Activated T-helper 17 cell treated with anti-CD3 and anti-CD28 coated beads, Interleukin-2, amount 50 U/mL, for 72 hours (primary cell): ENCODE results near the gene NLGN4Y. TPM values are rescaled to one million over a fixed set of nuclear protein-coding genes. Genes with fewer than 3 reads are reported as not detected.

Experiments
- ATAC-seq: fragments of 150-1000 bp; cut with Tn5 transposase; replicated peaks from 2 replicates; pipeline ENCODE4 v1.10.0; 2021; ENCODE audit warnings: mild to moderate bottlenecking, moderate library complexity
- H3K27ac Mint-ChIP-seq: one replicate; pipeline ENCODE4 v1.8.0; 2022; ENCODE audit warnings: mixed read lengths
- H3K27me3 Mint-ChIP-seq: one replicate; pipeline ENCODE4 v1.8.0; 2022; ENCODE audit warnings: mixed read lengths
- H3K36me3 Mint-ChIP-seq: one replicate; pipeline ENCODE4 v1.8.0; 2022; ENCODE audit warnings: low read depth, mild to moderate bottlenecking, mixed read lengths
- H3K4me1 Mint-ChIP-seq: one replicate; pipeline ENCODE4 v1.8.0; 2022; ENCODE audit warnings: mixed read lengths
- H3K4me3 Mint-ChIP-seq: one replicate; pipeline ENCODE4 v1.8.0; 2022; ENCODE audit warnings: mild to moderate bottlenecking, mixed read lengths
- H3K9me3 Mint-ChIP-seq: one replicate; pipeline ENCODE4 v1.8.0; 2022; ENCODE audit warnings: mixed read lengths
- total RNA-seq, 2 donors: library from RNA; stranded (reverse); gene quantifications; one replicate each; pipeline ENCODE4 v1.2.3, GENCODE V29; 2022

NLGN4Y gene
- total RNA-seq, 2 donors from 2014 or later, result 3.2 to 4.6 TPM

DNA sequence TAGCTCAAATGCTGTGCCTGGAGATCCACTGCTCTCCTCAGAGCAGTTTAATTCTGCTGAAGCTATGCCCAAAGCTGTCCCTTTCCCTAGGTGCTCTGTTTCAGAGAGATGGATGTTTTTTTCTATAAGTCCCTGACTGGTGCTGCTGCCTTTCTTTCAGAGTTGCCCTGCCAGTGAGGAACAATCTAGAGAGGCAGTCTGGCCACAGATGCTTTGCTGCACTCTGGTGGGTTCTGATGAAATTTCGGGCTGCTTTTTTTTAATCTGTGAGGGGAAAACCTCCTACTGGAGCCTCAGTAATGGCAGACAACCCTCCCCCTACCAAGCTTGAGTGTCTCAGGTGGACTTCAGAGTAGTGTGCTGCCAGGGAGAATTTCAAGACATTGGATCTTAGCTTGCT, 93.3 kb downstream of the NLGN4Y start:
- Mint-ChIP-seq H3K9me3 (no peaks in the 10 kb centered on the region), H3K4me3 (no peak overlapping the region), H3K4me1 (no peaks in the 10 kb centered on the region), H3K27ac (no peak overlapping the region), H3K36me3 (no peaks in the 10 kb centered on the region), H3K27me3 (no peaks in the 10 kb centered on the region)
- ATAC-seq, result no peak

DNA sequence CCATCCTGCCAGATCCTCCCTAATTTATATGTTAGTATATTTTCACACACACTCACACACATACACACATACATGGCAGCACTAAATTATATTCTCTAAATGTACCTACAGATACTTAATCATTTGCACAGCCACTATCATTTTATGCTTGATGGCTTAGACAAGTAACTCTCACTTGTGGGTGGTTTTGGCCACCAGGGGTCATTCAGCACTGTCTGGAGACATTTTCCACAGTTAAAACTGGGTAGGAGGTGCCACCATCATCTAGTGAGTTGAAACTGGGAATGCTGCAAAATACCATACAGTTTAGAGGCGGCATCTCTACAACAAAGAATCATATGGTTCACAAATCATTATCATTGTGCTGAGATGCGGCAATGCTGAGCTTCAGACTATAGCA, 94.2 kb downstream of the NLGN4Y start:
- Mint-ChIP-seq H3K4me3 (no peak overlapping the region), H3K9me3 (no peaks in the 10 kb centered on the region), H3K36me3 (no peaks in the 10 kb centered on the region), H3K4me1 (no peaks in the 10 kb centered on the region), H3K27me3 (no peaks in the 10 kb centered on the region), H3K27ac (no peak overlapping the region)
- no peak for ATAC-seq

DNA sequence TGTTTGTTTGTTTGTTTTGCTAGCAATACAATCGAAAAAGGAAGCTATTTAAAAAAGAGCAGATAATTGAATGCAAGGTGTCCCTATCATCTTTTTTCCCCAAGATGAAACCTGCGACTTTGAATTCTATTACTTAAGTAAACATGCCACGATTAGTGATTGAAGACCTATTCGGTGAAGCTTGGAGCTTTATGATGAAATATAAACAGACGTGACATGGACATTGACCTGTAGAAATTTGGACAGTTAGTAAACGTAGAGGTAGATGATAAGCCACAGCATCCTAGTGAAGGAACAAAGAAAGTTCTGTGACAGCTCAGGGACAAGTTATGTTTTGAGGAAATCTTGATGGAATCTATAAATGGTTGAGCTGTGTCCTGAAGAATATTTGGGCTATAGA, 103.9 kb downstream of the NLGN4Y start:
- Mint-ChIP-seq H3K4me1 (no peaks in the 10 kb centered on the region), H3K36me3 (no peaks in the 10 kb centered on the region), H3K27ac (no peak overlapping the region), H3K9me3 (no peaks in the 10 kb centered on the region), H3K27me3 (no peaks in the 10 kb centered on the region), H3K4me3 (no peak overlapping the region)
- ATAC-seq, result no peak

DNA sequence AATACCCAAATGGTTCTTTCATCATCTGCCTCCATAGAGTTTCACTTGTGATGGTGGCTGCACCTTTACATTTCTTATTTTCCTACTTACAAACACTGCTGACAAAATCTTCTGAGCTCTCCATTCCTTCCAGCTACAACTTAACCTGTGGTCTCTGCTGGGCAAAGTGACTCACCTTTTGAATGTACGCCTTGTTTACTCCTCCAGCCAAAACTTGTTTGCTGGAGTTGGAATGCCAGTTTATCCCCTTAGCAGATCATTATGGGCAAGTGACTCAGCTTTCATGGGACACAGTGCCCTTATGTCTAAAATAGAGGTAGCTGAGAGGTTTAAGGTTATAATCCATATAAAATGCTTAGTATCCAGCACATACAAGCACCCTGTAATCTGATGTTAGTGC, 107.3 kb downstream of the NLGN4Y start:
- Mint-ChIP-seq H3K4me3 (no peak overlapping the region), H3K27ac (no peak overlapping the region), H3K36me3 (no peaks in the 10 kb centered on the region), H3K27me3 (no peaks in the 10 kb centered on the region), H3K4me1 (no peaks in the 10 kb centered on the region), H3K9me3 (no peaks in the 10 kb centered on the region)
- no peak for ATAC-seq

- no peak overlapping the region for H3K27ac Mint-ChIP-seq
- no peaks in the 10 kb centered on the region for H3K9me3 Mint-ChIP-seq
- H3K4me3 Mint-ChIP-seq, result no peak overlapping the region
- H3K36me3 Mint-ChIP-seq, result no peaks in the 10 kb centered on the region
- no peaks in the 10 kb centered on the region for H3K4me1 Mint-ChIP-seq
- no peaks in the 10 kb centered on the region for H3K27me3 Mint-ChIP-seq
- ATAC-seq, result no peak
Observed at GRCh38 chrY:14633718-14634117, 109.4 kb downstream of the NLGN4Y start.

GRCh38 chrY:14634954-14635353, 110.6 kb downstream of the NLGN4Y start:
- H3K36me3 Mint-ChIP-seq, result no peaks in the 10 kb centered on the region
- ATAC-seq, result no peak

DNA sequence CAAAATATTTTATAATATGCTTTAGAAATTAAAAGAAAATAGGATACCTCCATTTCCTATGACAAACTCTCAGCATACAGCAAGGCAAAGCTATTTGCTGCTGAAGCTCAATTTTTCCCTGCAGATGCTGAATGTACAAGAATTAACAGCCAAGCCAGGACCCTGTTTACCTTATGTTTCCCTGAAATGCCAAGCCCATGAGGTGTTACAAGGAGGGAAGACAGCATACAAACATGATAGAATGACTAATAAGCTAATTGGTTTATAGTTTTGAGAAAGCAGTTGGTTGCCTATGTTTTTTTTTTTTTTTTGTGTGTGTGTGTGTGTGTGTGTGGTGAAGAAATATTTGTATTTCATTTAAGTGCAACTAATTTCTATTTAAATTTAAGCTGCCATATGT, 113.2 kb downstream of the NLGN4Y start:
- ATAC-seq, result no peak
- Mint-ChIP-seq H3K4me3 (no peak overlapping the region), H3K27me3 (no peaks in the 10 kb centered on the region), H3K9me3 (no peaks in the 10 kb centered on the region), H3K36me3 (no peaks in the 10 kb centered on the region), H3K4me1 (no peaks in the 10 kb centered on the region), H3K27ac (no peak overlapping the region)

More at GRCh38 chrY:14634954-14635353, 110.6 kb downstream of the NLGN4Y start:
- H3K9me3 Mint-ChIP-seq, result no peaks in the 10 kb centered on the region
- H3K27ac Mint-ChIP-seq, result no peak overlapping the region
- H3K4me1 Mint-ChIP-seq, result no peaks in the 10 kb centered on the region
- no peak overlapping the region for H3K4me3 Mint-ChIP-seq
- H3K27me3 Mint-ChIP-seq, result no peaks in the 10 kb centered on the region

- no peaks in the 10 kb centered on the region for H3K27me3 Mint-ChIP-seq
- no peaks in the 10 kb centered on the region for H3K4me1 Mint-ChIP-seq
- no peak overlapping the region for H3K27ac Mint-ChIP-seq
- H3K9me3 Mint-ChIP-seq, result no peaks in the 10 kb centered on the region
- H3K4me3 Mint-ChIP-seq, result no peak overlapping the region
- ATAC-seq, result no peak
- H3K36me3 Mint-ChIP-seq, result no peaks in the 10 kb centered on the region
Observed at GRCh38 chrY:14641853-14642252, 117.5 kb downstream of the NLGN4Y start.

GRCh38 chrY:14644157-14644952, 120.0 kb downstream of the NLGN4Y start:
- Mint-ChIP-seq H3K4me3 (no peak overlapping the region), H3K27me3 (no peaks in the 10 kb centered on the region), H3K9me3 (no peaks in the 10 kb centered on the region), H3K36me3 (no peaks in the 10 kb centered on the region), H3K27ac (no peak overlapping the region), H3K4me1 (no peaks in the 10 kb centered on the region)
- ATAC-seq, result no peak

- H3K27ac Mint-ChIP-seq, result no peak overlapping the region
- H3K4me3 Mint-ChIP-seq, result no peak overlapping the region
- H3K36me3 Mint-ChIP-seq, result no peaks in the 10 kb centered on the region
- H3K9me3 Mint-ChIP-seq, result no peaks in the 10 kb centered on the region
- H3K4me1 Mint-ChIP-seq, result no peaks in the 10 kb centered on the region
- no peak for ATAC-seq
- H3K27me3 Mint-ChIP-seq, result no peaks in the 10 kb centered on the region
Observed at GRCh38 chrY:14679181-14679580, 154.9 kb downstream of the NLGN4Y start.

GRCh38 chrY:14694543-14694942, 170.2 kb downstream of the NLGN4Y start:
- Mint-ChIP-seq H3K27ac (no peak overlapping the region), H3K36me3 (no peaks in the 10 kb centered on the region), H3K4me1 (no peaks in the 10 kb centered on the region), H3K4me3 (no peak overlapping the region), H3K27me3 (no peaks in the 10 kb centered on the region), H3K9me3 (no peaks in the 10 kb centered on the region)
- ATAC-seq, result no peak

DNA sequence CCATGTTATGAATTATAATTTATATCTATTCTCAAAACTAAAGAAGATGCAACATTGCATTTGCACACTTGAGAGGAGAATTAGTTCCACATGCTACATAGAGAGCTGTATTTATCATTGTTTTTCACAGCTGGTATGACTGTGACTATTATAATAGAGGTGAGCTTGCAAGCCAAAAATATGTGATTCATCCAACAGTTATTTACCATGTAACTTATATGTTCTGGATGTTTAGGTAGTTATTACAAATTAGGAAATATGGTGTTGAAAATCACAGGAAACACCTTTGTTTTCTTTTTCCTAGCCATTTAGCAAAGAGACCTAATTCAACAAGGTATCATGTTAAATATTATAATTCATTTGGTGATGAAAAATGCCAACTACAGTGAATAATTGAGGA, 183.8 kb downstream of the NLGN4Y start:
- Mint-ChIP-seq H3K27me3 (no peaks in the 10 kb centered on the region), H3K4me3 (no peak overlapping the region), H3K27ac (no peak overlapping the region), H3K4me1 (no peaks in the 10 kb centered on the region), H3K36me3 (no peaks in the 10 kb centered on the region), H3K9me3 (peaks cover 3% of the 10 kb centered on the region)
- no peak for ATAC-seq

DNA sequence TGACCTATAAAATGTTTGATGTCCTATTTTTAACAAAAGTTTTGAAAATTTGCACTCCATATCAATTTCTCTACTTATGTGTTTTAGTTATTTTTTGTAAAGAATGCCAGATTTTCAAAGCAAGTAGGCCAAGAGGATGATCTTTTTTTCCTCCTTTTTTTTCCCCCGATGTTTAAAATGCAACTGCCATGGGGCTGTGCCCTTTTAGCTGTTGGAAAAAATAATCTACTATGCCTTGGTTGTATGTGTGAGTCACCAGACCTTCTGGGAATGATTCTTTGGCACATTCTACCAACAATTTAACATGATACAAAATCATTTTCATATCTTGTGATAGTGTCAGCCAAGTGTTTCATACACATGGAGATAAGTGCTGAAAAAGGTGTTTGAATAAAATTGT, 217.3 kb downstream of the NLGN4Y start:
- H3K27me3 Mint-ChIP-seq, result no peaks in the 10 kb centered on the region
- H3K4me1 Mint-ChIP-seq, result no peaks in the 10 kb centered on the region
- no peaks in the 10 kb centered on the region for H3K9me3 Mint-ChIP-seq
- no peak for ATAC-seq
- H3K27ac Mint-ChIP-seq, result no peak overlapping the region
- no peaks in the 10 kb centered on the region for H3K36me3 Mint-ChIP-seq
- no peak overlapping the region for H3K4me3 Mint-ChIP-seq

- no peak for ATAC-seq
- H3K4me3 Mint-ChIP-seq, result no peak overlapping the region
- no peaks in the 10 kb centered on the region for H3K27me3 Mint-ChIP-seq
- H3K27ac Mint-ChIP-seq, result no peak overlapping the region
- no peaks in the 10 kb centered on the region for H3K4me1 Mint-ChIP-seq
- H3K36me3 Mint-ChIP-seq, result no peaks in the 10 kb centered on the region
- H3K9me3 Mint-ChIP-seq, result no peaks in the 10 kb centered on the region
Observed at GRCh38 chrY:14748329-14748728, 224.0 kb downstream of the NLGN4Y start.

- H3K9me3 Mint-ChIP-seq, result no peaks in the 10 kb centered on the region
- H3K36me3 Mint-ChIP-seq, result no peaks in the 10 kb centered on the region
- H3K4me1 Mint-ChIP-seq, result no peaks in the 10 kb centered on the region
- H3K27ac Mint-ChIP-seq, result no peak overlapping the region
- no peak overlapping the region for H3K4me3 Mint-ChIP-seq
- ATAC-seq, result no peak
- H3K27me3 Mint-ChIP-seq, result no peaks in the 10 kb centered on the region
Observed at GRCh38 chrY:14755571-14755970, 231.2 kb downstream of the NLGN4Y start.

GRCh38 chrY:14762903-14763302, 238.6 kb downstream of the NLGN4Y start:
- Mint-ChIP-seq H3K27me3 (no peaks in the 10 kb centered on the region), H3K9me3 (no peaks in the 10 kb centered on the region), H3K4me1 (no peaks in the 10 kb centered on the region), H3K4me3 (no peak overlapping the region), H3K27ac (no peak overlapping the region), H3K36me3 (no peaks in the 10 kb centered on the region)
- ATAC-seq, result no peak
